Measurements from ENCODE around the gene CLCN6. TPM values are rescaled to one million over a fixed set of nuclear protein-coding genes. Genes with fewer than 3 reads are reported as not detected.

The CLCN6 gene
- total and polyA plus RNA-seq, 2 donors from 2014 or later, result 7.1 to 26.0 TPM

GRCh38 chr1:11782127-11782708, 23.8 kb upstream of the CLCN6 start:
- H3K27ac ChIP-seq (ENCODE audit: low read depth in 2 of 2, low read length in 2 of 2), result no peak overlapping the region
- no peaks in the 10 kb centered on the region for H3K9me3 ChIP-seq (ENCODE audit: control insufficient read depth in 2 of 3, insufficient read depth in 1 of 3, low read length in 3 of 3)
- H3K9ac ChIP-seq (ENCODE audit: low read length in 3 of 3), result no peak overlapping the region

GRCh38 chr1:11783556-11783955, 22.4 kb upstream of the CLCN6 start:
- Histone ChIP-seq H3K4me3 (ENCODE audit: low read length in 3 of 3) (no peak overlapping the region), H3K36me3 (ENCODE audit: control insufficient read depth in 2 of 3, insufficient read depth in 3 of 3, low read length in 3 of 3) (no peaks in the 10 kb centered on the region), H3K27me3 (ENCODE audit: control insufficient read depth, insufficient read depth, low read length) (no peaks in the 10 kb centered on the region), H3K9me3 (ENCODE audit: control insufficient read depth in 2 of 3, insufficient read depth in 1 of 3, low read length in 3 of 3) (no peaks in the 10 kb centered on the region), H3K27ac (ENCODE audit: low read depth in 2 of 2, low read length in 2 of 2) (no peak overlapping the region), H3K9ac (ENCODE audit: low read length in 3 of 3) (no peak overlapping the region), H3K4me1 (ENCODE audit: control insufficient read depth in 2 of 3, insufficient read depth in 2 of 3, low read depth in 1 of 3, low read length in 3 of 3) (peaks cover 3 to 34% (median 23%) of the 10 kb centered on the region in 3 donors)
- no peak for DNase-seq
- TF ChIP-seq CTCF (IDR thresholded peaks at IDR 0.05; ENCODE audit: borderline replicate concordance, extremely low read depth, insufficient read depth), result no peak
- FAIRE-seq, result no peak
- intact Hi-C loops (cut with DNase I), result no loop called here

More at GRCh38 chr1:11782127-11782708, 23.8 kb upstream of the CLCN6 start:
- Histone ChIP-seq H3K4me1 (ENCODE audit: control insufficient read depth in 2 of 3, insufficient read depth in 2 of 3, low read depth in 1 of 3, low read length in 3 of 3) (peaks cover 0 to 23% (median 12%) of the 10 kb centered on the region in 3 donors), H3K36me3 (ENCODE audit: control insufficient read depth in 2 of 3, insufficient read depth in 3 of 3, low read length in 3 of 3) (no peaks in the 10 kb centered on the region), H3K27me3 (ENCODE audit: control insufficient read depth, insufficient read depth, low read length) (no peaks in the 10 kb centered on the region), H3K4me3 (ENCODE audit: low read length in 3 of 3) (no peak overlapping the region)
- intact Hi-C loops (cut with DNase I), result no loop called here
- TF ChIP-seq CTCF (IDR thresholded peaks at IDR 0.05; ENCODE audit: borderline replicate concordance, extremely low read depth, insufficient read depth), result no peak
- DNase-seq (no peak), FAIRE-seq (no peak)

GRCh38 chr1:11784256-11784992, 21.6 kb upstream of the CLCN6 start:
- no peaks in the 10 kb centered on the region for H3K9me3 ChIP-seq (ENCODE audit: control insufficient read depth in 2 of 3, insufficient read depth in 1 of 3, low read length in 3 of 3)
- TF ChIP-seq CTCF (IDR thresholded peaks at IDR 0.05; ENCODE audit: borderline replicate concordance, extremely low read depth, insufficient read depth), result no peak
- no peaks in the 10 kb centered on the region for H3K36me3 ChIP-seq (ENCODE audit: control insufficient read depth in 2 of 3, insufficient read depth in 3 of 3, low read length in 3 of 3)
- FAIRE-seq (no peak), DNase-seq (no peak)
- peak overlapping the region in 1 of 2 donors; percentile 41 for H3K27ac ChIP-seq (ENCODE audit: low read depth in 2 of 2, low read length in 2 of 2)
- intact Hi-C loops (cut with DNase I), result no loop called here
- peak overlapping the region in 1 of 3 donors; percentile 51 for H3K9ac ChIP-seq (ENCODE audit: low read length in 3 of 3)
- H3K4me3 ChIP-seq (ENCODE audit: low read length in 3 of 3), result peak overlapping the region in 1 of 3 donors; percentile 49
- H3K4me1 ChIP-seq (ENCODE audit: control insufficient read depth in 2 of 3, insufficient read depth in 2 of 3, low read depth in 1 of 3, low read length in 3 of 3), result peaks cover 3 to 41% (median 30%) of the 10 kb centered on the region in 3 donors
- no peaks in the 10 kb centered on the region for H3K27me3 ChIP-seq (ENCODE audit: control insufficient read depth, insufficient read depth, low read length)
